ENCODE data around the gene B3GALT6.

Gene B3GALT6

DNA sequence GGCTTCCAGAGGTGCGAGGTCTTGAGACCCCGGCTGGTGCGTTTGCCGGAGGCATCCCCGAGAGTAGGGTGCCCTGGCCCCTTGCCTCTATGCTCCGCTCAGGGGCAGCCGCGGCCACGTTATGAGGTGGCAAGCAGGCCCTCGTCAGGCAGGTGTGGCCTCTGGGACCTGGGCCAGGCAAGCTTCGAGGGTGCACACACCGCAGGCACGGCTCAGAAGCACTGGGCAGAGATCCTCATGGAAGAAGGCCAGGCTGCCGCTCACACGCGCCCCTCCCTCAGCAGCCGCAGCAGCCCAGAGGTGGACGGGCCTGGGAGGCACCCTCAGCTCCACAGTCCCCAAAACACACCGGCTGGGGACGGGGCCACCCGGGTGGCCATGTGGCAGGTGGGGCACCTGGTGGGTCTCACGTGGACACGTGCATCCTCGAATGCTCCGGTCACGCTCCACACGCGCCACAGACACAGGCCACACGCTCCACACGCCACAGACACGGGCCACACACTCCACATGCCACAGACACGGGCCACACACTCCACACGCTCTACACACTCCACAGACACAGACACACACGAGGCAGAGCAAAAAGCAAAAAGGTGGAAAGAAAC lies 6.7 kb upstream of the B3GALT6 start:
- no peak overlapping the region for H3K27ac ChIP-seq (ENCODE audit: low read depth, low read length)
- H3K4me1 ChIP-seq (ENCODE audit: control insufficient read depth in 5 of 5, insufficient read depth in 5 of 5, low read length in 5 of 5), result peaks cover 4 to 12% (median 10%) of the 10 kb centered on the region in 5 donors
- no peak overlapping the region for H3K9ac ChIP-seq (ENCODE audit: low read length in 5 of 5)
- no peaks in the 10 kb centered on the region for H3K27me3 ChIP-seq (ENCODE audit: control insufficient read depth in 5 of 5, insufficient read depth in 4 of 5, low read length in 5 of 5)
- no peaks in the 10 kb centered on the region for H3K9me3 ChIP-seq (ENCODE audit: control insufficient read depth in 5 of 5, low read length in 5 of 5)
- H3K4me3 ChIP-seq (ENCODE audit: low read depth in 1 of 5, low read length in 5 of 5), result no peak overlapping the region
- H3K36me3 ChIP-seq (ENCODE audit: control insufficient read depth in 5 of 5, insufficient read depth in 5 of 5, low read length in 5 of 5), result peaks cover 0 to 87% (median 73%) of the 10 kb centered on the region in 5 donors

- Histone ChIP-seq H3K4me3 (ENCODE audit: low read depth in 1 of 5, low read length in 5 of 5) (no peak overlapping the region), H3K9ac (ENCODE audit: low read length in 5 of 5) (no peak overlapping the region), H3K27ac (ENCODE audit: low read depth, low read length) (no peak overlapping the region), H3K4me1 (ENCODE audit: control insufficient read depth in 5 of 5, insufficient read depth in 5 of 5, low read length in 5 of 5) (peaks cover 9 to 17% (median 16%) of the 10 kb centered on the region in 5 donors), H3K9me3 (ENCODE audit: control insufficient read depth in 5 of 5, low read length in 5 of 5) (no peaks in the 10 kb centered on the region), H3K27me3 (ENCODE audit: control insufficient read depth in 5 of 5, insufficient read depth in 4 of 5, low read length in 5 of 5) (no peaks in the 10 kb centered on the region), H3K36me3 (ENCODE audit: control insufficient read depth in 5 of 5, insufficient read depth in 5 of 5, low read length in 5 of 5) (peaks cover 0 to 81% (median 67%) of the 10 kb centered on the region in 5 donors)
Observed at GRCh38 chr1:1225913-1226312, 6.1 kb upstream of the B3GALT6 start.

DNA sequence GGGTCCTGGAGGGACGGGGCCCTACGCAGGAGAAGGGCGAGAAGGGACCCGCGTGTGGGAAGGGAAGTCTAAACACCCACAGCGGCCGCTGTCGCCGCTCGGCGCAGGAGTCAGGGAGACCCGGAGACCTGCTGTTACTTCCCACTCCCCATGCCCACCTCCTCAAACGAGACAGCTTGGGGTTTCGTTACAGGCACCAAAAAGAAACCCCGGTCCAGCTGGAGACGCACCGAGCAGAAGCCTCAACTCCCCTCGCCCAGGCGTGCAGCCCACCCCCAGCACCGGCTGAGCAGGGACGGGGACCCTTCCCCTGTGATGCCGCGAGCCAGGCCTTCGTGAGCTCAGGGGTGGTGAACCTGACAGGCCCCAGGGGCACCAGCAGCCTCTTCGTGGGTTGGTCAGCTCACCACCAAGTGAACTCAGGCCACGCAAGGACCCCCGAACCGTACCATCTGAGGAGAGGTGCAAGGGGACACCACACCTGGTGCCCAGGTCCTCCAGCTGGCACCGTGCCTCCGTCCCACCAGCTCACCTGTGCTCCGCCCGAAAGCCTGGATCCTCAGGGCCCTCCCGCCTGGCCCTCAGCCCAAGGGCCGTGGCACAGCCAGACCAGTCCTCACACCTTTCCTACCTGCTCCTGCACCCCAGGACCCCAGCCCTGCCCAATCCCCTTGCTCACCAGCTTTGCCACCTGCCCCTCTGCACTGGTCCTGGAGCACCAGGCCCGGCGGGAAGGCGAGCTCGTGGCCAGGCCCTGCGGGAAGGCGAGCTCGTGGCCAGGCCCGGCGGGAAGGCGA lies 5.3 kb upstream of the B3GALT6 start:
- Histone ChIP-seq H3K36me3 (ENCODE audit: control insufficient read depth in 5 of 5, insufficient read depth in 5 of 5, low read length in 5 of 5) (peaks cover 0 to 72% (median 59%) of the 10 kb centered on the region in 5 donors), H3K9me3 (ENCODE audit: control insufficient read depth in 5 of 5, low read length in 5 of 5) (no peaks in the 10 kb centered on the region)

DNA sequence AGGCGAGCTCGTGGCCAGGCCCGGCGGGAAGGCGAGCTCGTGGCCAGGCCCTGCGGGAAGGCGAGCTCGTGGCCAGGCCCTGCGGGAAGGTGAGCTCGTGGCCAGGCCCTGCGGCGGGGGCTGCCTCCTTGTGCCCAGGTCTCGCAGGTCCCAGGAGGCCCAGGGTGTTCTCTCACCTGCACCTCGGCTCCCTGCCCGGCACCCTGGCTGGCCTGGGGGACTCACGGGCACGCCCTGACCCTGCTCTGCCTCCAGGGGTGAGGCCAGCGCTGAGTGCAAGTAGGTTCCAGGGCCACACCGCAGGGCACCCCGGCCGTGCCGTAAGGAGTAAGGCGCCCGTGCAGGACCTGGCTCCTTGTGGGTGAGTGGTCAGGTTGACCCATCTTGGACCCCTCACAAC lies 4.7 kb upstream of the B3GALT6 start:
- Histone ChIP-seq H3K27ac (ENCODE audit: low read depth, low read length) (no peak overlapping the region), H3K4me1 (ENCODE audit: control insufficient read depth in 5 of 5, insufficient read depth in 5 of 5, low read length in 5 of 5) (peaks cover 9 to 23% (median 21%) of the 10 kb centered on the region in 5 donors), H3K36me3 (ENCODE audit: control insufficient read depth in 5 of 5, insufficient read depth in 5 of 5, low read length in 5 of 5) (peaks cover 0 to 66% (median 54%) of the 10 kb centered on the region in 5 donors), H3K9me3 (ENCODE audit: control insufficient read depth in 5 of 5, low read length in 5 of 5) (no peaks in the 10 kb centered on the region), H3K27me3 (ENCODE audit: control insufficient read depth in 5 of 5, insufficient read depth in 4 of 5, low read length in 5 of 5) (no peaks in the 10 kb centered on the region), H3K9ac (ENCODE audit: low read length in 5 of 5) (no peak overlapping the region), H3K4me3 (ENCODE audit: low read depth in 1 of 5, low read length in 5 of 5) (no peak overlapping the region)

More for the DNA sequence above, 5.3 kb upstream of the B3GALT6 start:
- Histone ChIP-seq H3K9ac (ENCODE audit: low read length in 5 of 5) (no peak overlapping the region), H3K4me1 (ENCODE audit: control insufficient read depth in 5 of 5, insufficient read depth in 5 of 5, low read length in 5 of 5) (peaks cover 9 to 22% (median 21%) of the 10 kb centered on the region in 5 donors), H3K4me3 (ENCODE audit: low read depth in 1 of 5, low read length in 5 of 5) (no peak overlapping the region), H3K27ac (ENCODE audit: low read depth, low read length) (no peak overlapping the region), H3K27me3 (ENCODE audit: control insufficient read depth in 5 of 5, insufficient read depth in 4 of 5, low read length in 5 of 5) (no peaks in the 10 kb centered on the region)

GRCh38 chr1:1228187-1228586 lies 3.9 kb upstream of the B3GALT6 start:
- no peaks in the 10 kb centered on the region for H3K27me3 ChIP-seq (ENCODE audit: control insufficient read depth in 5 of 5, insufficient read depth in 4 of 5, low read length in 5 of 5)
- peaks cover 0 to 58% (median 46%) of the 10 kb centered on the region in 5 donors for H3K36me3 ChIP-seq (ENCODE audit: control insufficient read depth in 5 of 5, insufficient read depth in 5 of 5, low read length in 5 of 5)
- no peak overlapping the region for H3K4me3 ChIP-seq (ENCODE audit: low read depth in 1 of 5, low read length in 5 of 5)
- H3K9ac ChIP-seq (ENCODE audit: low read length in 5 of 5), result no peak overlapping the region
- peaks cover 9 to 31% (median 26%) of the 10 kb centered on the region in 5 donors for H3K4me1 ChIP-seq (ENCODE audit: control insufficient read depth in 5 of 5, insufficient read depth in 5 of 5, low read length in 5 of 5)
- H3K9me3 ChIP-seq (ENCODE audit: control insufficient read depth in 5 of 5, low read length in 5 of 5), result peaks cover 0 to 4% (median 0%) of the 10 kb centered on the region in 5 donors
- H3K27ac ChIP-seq (ENCODE audit: low read depth, low read length), result no peak overlapping the region

DNA sequence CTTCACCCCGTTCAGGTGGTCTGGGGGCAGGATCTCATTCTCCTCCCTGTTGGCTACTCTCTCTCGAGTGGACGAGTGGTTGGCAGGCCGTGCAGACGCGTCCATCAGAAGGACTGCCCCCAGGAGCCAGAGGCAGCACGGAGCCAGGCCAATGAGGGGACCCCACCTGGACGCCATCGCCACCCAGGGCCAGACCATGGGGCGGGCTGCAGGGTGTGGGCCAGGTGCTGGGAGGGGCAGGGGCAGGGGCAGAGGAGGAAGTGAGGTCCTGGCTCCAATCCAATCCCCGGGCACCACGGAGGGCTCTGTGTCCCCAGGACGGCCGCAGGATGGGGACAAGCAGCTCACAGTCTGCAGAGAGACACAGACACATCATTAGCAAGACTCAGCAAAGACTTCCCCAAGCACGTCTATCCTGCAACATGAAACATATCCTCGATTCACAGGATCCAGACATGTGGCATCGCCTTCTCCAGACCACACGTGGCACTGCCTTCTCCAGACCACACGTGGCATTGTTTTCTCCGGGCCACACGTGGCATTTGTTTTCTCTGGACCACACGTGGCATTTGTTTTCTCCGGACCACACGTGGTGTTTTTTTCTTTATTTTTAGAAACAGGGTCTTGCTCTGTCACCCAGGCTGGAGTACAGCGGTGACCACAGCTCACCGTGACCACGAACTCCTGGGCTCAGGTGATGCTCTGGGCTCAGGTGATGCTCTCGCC lies 3.3 kb upstream of the B3GALT6 start:
- Histone ChIP-seq H3K27ac (ENCODE audit: low read depth, low read length) (no peak overlapping the region), H3K4me3 (ENCODE audit: low read depth in 1 of 5, low read length in 5 of 5) (no peak overlapping the region), H3K4me1 (ENCODE audit: control insufficient read depth in 5 of 5, insufficient read depth in 5 of 5, low read length in 5 of 5) (peaks cover 9 to 36% (median 26%) of the 10 kb centered on the region in 5 donors), H3K27me3 (ENCODE audit: control insufficient read depth in 5 of 5, insufficient read depth in 4 of 5, low read length in 5 of 5) (no peaks in the 10 kb centered on the region), H3K9ac (ENCODE audit: low read length in 5 of 5) (no peak overlapping the region), H3K9me3 (ENCODE audit: control insufficient read depth in 5 of 5, low read length in 5 of 5) (peaks cover 0 to 4% (median 0%) of the 10 kb centered on the region in 5 donors), H3K36me3 (ENCODE audit: control insufficient read depth in 5 of 5, insufficient read depth in 5 of 5, low read length in 5 of 5) (peaks cover 0 to 53% (median 42%) of the 10 kb centered on the region in 5 donors)

DNA sequence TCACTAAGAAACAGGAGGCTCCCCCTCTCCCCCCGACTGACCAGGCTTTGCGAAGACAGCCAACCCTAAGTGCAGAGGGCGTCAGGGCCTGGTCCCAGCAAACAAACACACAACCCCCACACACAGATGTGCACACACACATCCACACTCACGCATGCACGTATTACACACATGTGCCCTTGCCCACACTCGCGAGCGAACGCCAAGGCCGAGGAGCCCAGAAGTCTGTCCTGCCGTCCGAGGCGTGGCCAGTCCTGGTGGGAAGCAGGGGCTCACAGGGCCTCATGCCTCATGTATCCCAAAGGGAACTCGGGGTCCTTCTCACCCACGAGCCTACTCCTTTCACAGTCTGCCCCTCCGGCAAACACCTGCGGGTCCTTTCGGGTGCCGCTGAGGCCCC lies 2.3 kb upstream of the B3GALT6 start:
- Histone ChIP-seq H3K4me3 (ENCODE audit: low read depth in 1 of 5, low read length in 5 of 5) (peak overlapping the region in 1 of 5 donors; percentile 3), H3K27me3 (ENCODE audit: control insufficient read depth in 5 of 5, insufficient read depth in 4 of 5, low read length in 5 of 5) (no peaks in the 10 kb centered on the region), H3K27ac (ENCODE audit: low read depth, low read length) (no peak overlapping the region), H3K9ac (ENCODE audit: low read length in 5 of 5) (peak overlapping the region in 1 of 5 donors; percentile 31), H3K36me3 (ENCODE audit: control insufficient read depth in 5 of 5, insufficient read depth in 5 of 5, low read length in 5 of 5) (peaks cover 0 to 54% (median 42%) of the 10 kb centered on the region in 5 donors), H3K4me1 (ENCODE audit: control insufficient read depth in 5 of 5, insufficient read depth in 5 of 5, low read length in 5 of 5) (peaks cover 9 to 37% (median 26%) of the 10 kb centered on the region in 5 donors), H3K9me3 (ENCODE audit: control insufficient read depth in 5 of 5, low read length in 5 of 5) (peaks cover 0 to 4% (median 0%) of the 10 kb centered on the region in 5 donors)

- Histone ChIP-seq H3K27me3 (ENCODE audit: control insufficient read depth in 5 of 5, insufficient read depth in 4 of 5, low read length in 5 of 5) (no peaks in the 10 kb centered on the region), H3K36me3 (ENCODE audit: control insufficient read depth in 5 of 5, insufficient read depth in 5 of 5, low read length in 5 of 5) (peaks cover 0 to 49% (median 34%) of the 10 kb centered on the region in 5 donors), H3K9me3 (ENCODE audit: control insufficient read depth in 5 of 5, low read length in 5 of 5) (peaks cover 0 to 4% (median 0%) of the 10 kb centered on the region in 5 donors), H3K27ac (ENCODE audit: low read depth, low read length) (peak overlapping the region; percentile 81), H3K9ac (ENCODE audit: low read length in 5 of 5) (peak overlapping the region; percentile 65 to 98 (median 90)), H3K4me1 (ENCODE audit: control insufficient read depth in 5 of 5, insufficient read depth in 5 of 5, low read length in 5 of 5) (peaks cover 9 to 37% (median 26%) of the 10 kb centered on the region in 5 donors), H3K4me3 (ENCODE audit: low read depth in 1 of 5, low read length in 5 of 5) (peak overlapping the region; percentile 81 to 95 (median 92))
Observed at GRCh38 chr1:1230656-1231399, 1.2 kb upstream of the B3GALT6 start.

- peaks cover 0 to 4% (median 0%) of the 10 kb centered on the region in 5 donors for H3K9me3 ChIP-seq (ENCODE audit: control insufficient read depth in 5 of 5, low read length in 5 of 5)
- peaks cover 9 to 37% (median 26%) of the 10 kb centered on the region in 5 donors for H3K4me1 ChIP-seq (ENCODE audit: control insufficient read depth in 5 of 5, insufficient read depth in 5 of 5, low read length in 5 of 5)
- peak within 1 kb of the TSS; percentile 65 to 98 (median 90) for H3K9ac ChIP-seq (ENCODE audit: low read length in 5 of 5)
- peaks cover 0 to 41% (median 27%) of the 10 kb centered on the region in 5 donors for H3K36me3 ChIP-seq (ENCODE audit: control insufficient read depth in 5 of 5, insufficient read depth in 5 of 5, low read length in 5 of 5)
- H3K27me3 ChIP-seq (ENCODE audit: control insufficient read depth in 5 of 5, insufficient read depth in 4 of 5, low read length in 5 of 5), result peaks cover 0 to 4% (median 0%) of the 10 kb centered on the region in 5 donors
- H3K27ac ChIP-seq (ENCODE audit: low read depth, low read length), result peak within 1 kb of the TSS; percentile 81
- peak within 1 kb of the TSS; percentile 81 to 95 (median 92) for H3K4me3 ChIP-seq (ENCODE audit: low read depth in 1 of 5, low read length in 5 of 5)
Observed at GRCh38 chr1:1231400-1232207, 433 bp upstream of the B3GALT6 start, which contains the start of gene SDF4. Gene SDF4, minus strand, starts transcription at chr1:1232001. Its CDS starts 3,229 bp downstream, at chr1:1228772.

Data from subcutaneous abdominal adipose tissue (tissue), 5 donors.